NCI-H446 treated with DMSO at 0.1 percent for 48 hours (cell line): ENCODE results near the gene SAMMSON.

Source experiments
- DNase-seq: peaks from one replicate; lab custom pipeline; 2025; lab: John Stamatoyannopoulos, UW

SAMMSON gene

DNA sequence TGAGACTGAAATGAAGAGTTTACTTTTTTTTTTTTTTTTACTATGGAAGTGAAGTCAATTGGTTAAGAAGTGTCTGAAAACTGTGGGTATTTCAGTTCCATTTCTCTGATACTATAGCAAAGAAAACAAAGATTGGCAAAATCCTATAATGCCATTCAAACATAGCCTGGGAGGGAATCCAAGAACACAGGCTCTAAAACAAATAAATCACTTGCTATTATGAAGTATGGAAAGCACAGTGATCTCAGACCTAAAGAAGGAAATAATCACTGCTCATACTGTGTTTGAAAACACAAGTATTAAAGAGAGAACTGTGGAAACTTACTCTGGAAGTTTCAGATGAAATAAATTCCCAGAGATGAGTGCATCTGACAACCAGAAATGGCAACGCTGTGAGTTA is 12.0 kb downstream of the SAMMSON start:
- no peak for DNase-seq

DNA sequence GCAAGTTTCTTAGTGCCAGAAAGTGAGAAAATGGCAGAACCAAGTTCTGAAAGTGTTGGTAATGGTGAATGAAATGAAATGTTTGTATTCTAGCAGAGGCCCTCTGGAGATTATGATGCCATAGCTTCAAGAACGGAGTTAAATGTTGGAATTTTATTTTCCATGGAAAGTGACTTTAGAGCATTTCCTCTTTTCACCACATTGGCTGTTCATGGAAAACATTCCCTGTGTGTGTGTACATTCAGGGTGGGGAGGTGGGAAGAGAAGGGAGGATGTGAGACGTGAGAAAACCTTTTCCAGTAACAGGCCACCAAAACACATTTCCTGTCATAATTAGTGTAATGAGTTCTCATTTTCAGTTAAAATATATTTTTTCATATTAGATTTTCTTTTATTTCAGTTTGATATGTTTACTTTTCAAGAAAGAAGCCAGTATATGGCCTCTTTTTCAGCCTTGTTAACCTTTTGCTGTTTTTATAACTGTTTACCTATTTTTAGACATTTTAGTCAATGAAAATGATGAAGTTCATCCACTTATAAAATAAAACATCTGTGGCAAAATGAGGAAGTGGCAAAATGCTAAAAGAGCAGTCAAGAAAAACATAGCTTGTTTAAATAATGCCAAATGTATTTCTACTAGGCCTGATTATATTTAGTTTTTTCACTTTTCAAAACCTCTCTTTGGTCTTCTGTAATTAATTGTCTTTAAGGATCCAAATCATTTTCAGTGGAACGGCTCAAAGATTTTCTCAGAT is 21.6 kb downstream of the SAMMSON start:
- DNase-seq, result no peak

GRCh38 chr3:70028361-70028760 is 28.8 kb downstream of the SAMMSON start:
- no peak for DNase-seq

DNA sequence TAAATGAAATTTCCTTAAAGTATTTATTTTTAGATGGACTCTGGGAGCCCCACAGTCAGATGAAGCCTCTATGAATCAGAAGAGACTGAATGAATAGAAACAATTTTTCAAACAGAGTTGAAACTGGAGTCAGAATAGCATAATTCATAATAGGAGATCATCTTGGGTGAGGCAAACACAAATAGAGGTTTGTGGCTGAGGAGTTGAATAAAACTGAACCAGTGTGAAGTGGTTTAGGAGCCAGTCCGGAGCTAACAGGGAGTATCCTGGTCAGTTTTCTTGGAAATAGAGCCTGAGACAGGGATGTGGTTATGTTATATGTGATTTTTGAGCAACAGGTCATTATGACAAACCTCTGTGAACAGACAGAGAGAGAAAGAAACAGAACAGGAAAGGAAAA is 39.2 kb downstream of the SAMMSON start:
- no peak for DNase-seq

DNA sequence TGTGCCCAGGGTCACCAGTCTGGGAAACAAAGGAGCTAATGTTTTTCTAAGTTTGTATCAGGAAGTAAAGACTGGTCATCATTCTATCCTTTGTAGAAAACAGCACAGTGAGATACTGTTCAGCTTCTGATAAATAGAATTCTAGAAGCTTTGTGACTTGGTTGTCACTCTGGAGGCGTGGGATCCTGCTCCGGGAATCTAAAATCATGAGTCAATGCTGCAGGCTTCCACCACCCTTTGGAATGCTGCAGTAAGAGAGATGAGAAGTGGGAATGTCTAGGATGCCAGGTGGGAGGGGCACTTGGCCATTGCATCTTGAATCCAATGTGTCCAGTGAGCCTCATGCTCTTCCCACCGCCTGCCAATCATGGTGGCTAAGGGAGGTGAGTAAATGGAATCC is 40.9 kb downstream of the SAMMSON start:
- DNase-seq, result no peak

GRCh38 chr3:70042641-70043040 is 43.1 kb downstream of the SAMMSON start:
- DNase-seq, result no peak

DNA sequence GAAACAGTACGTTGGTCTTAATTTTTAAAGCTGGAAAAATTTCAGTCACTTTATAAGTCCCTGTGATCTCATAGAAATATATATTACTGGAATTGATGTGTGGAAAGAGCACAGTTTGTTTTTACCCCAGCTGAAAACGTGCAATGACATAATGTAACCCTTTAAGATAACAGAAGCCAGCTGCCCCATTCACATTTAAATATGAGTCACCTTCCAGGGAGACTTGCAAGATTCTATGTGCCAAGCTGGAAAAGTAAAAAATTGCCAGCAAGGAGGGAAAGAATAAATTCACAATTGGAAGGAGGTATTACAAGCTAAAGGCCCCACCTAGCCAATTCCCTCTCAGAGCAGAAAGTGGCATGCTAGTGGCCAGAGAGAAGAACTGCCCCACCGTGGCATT is 50.2 kb downstream of the SAMMSON start:
- DNase-seq, result no peak

GRCh38 chr3:70053293-70053692 is 53.8 kb downstream of the SAMMSON start:
- no peak for DNase-seq

- DNase-seq, result no peak
Measured at GRCh38 chr3:70056081-70056480, 56.5 kb downstream of the SAMMSON start.

GRCh38 chr3:70057426-70057825 is 57.9 kb downstream of the SAMMSON start:
- no peak for DNase-seq

- no peak for DNase-seq
Measured at GRCh38 chr3:70061096-70061495, 61.6 kb downstream of the SAMMSON start.

DNA sequence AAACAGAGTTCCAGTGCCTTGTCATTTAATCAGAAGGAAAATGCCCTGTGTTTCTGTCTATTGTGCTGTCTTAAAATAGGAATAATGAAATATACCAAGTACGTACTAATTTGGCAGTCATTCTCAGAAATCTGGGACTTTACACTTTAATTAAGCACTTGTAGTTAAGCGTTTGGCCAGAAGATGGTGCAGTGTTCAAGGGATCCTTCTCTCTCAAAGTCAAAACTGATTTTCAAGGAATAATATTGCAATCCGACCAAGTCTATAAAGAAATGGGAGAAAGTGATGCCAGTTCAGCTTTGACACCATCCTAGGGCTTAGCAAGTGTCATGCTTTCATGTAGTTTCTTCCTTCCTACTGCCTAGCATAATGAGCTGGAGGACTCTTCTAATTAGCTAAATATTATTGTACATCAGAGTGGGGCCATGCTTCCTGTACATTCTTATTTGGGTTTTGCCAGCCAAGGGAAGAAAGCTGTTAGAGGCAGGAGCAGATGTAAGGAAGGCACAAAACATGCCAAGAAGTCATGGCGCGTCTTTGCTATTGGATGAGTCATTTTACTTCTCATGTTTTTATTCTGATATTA is 64.8 kb downstream of the SAMMSON start:
- no peak for DNase-seq

GRCh38 chr3:70065696-70066253 is 66.2 kb downstream of the SAMMSON start:
- DNase-seq, result no peak

DNA sequence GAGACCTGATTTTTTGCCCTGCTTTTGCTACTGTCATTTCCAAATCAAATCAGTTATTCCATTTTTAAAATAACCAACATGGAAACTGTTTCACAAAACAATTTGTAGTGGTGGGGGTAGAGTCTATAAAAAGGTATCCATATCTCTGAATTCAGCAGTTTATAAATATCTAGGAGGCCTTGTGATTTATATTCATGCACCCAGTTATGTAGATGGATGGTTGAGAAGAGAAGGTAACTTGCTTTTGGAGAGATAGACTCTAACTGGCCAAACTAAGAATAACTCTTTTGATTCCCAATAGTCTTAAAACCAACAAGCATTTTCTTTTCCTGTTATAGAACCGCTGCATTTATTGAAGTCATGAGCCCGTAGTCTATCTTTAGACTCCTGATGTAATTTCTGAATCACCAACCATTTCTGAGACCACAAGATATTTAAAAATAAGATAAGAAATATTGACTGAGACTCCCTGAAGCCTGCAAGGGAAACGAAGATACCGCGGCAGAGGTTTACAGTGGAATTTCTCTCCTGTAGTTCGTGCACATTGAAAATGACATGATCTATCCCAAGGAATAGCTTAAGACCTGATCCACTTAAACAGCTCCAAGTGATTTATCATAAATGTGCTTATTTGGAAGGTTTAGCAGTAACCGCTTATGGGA is 68.5 kb downstream of the SAMMSON start:
- DNase-seq, result no peak

DNA sequence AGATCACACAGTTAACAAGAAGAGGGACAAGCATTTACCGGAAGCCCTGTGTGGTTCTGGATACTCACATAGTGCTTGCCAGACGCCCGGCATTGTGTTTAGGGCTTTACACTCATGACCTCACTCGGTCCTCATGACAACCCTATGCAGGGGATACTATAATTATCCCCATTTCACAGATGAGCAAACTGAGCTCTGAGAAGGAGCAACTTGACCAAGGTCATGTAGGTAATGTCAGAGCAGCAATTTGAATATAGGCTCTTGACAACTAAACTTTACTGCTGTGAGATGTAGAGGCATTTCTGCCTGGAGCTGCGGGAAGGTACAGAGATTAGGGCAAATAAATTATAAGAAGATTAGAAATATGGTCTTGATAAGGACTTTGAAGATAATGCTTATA is 70.0 kb downstream of the SAMMSON start:
- DNase-seq, result no peak

DNA sequence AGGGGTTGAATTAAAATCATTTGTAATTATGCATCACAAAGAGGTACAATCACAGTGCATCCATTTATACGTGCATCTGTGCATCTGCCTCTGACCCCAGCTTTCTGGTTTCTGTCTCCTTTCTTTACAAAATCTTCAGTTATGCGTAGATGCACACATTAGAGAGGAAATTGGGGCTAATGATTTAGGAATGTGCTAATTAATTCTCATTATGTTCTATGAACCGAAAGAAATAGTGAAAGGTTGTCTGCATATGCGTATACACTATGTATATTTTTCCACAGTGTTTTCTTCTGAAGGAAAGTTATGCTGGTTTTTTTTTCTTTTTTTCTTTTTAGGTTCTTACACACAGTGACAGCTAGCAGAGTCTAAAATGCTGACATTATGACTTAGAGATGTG is 71.6 kb downstream of the SAMMSON start:
- no peak for DNase-seq

DNA sequence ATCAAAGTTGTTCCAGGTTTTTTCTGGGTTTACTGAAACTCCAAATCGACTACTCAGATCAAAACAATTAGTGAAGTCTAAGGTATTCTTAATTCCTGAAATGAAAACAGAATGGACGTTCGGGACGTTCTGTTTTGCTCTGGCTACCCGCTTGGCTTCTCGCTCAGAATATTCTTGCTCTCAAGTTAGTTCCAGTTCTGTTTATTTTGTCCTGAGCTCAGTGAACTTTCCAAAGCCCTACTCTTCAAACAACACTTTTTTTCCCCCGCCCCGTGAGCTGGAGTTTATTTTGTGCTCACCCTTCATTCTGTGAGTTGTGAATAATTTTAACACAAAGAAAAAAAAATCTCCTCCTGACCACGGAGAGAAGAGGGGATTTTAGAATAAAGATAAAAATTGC is 72.6 kb downstream of the SAMMSON start:
- no peak for DNase-seq

DNA sequence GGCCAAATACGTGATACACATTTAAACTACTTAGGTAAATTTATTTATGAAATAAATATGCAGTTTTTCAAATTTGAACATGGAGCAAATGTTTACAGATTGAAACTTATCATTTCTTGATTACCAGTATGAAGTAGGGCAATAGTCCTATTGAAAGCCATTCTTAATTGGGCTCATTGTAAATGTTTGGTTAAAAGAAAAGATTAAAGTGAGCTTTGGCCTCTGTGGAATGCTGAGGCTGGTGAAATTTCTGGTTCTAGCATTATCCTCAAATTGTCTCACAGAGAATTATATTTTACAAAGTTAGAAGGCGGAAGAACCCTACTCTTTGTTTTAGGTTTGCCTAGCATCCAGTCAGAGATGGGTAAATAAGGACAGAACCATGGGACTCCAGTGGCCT is 73.2 kb downstream of the SAMMSON start:
- no peak for DNase-seq

GRCh38 chr3:70075101-70075500 is 75.6 kb downstream of the SAMMSON start:
- DNase-seq, result no peak

GRCh38 chr3:70076396-70076795 is 76.9 kb downstream of the SAMMSON start:
- no peak for DNase-seq

GRCh38 chr3:70078778-70079177 is 79.2 kb downstream of the SAMMSON start:
- DNase-seq, result no peak

GRCh38 chr3:70085613-70086012 is 86.1 kb downstream of the SAMMSON start:
- no peak for DNase-seq

DNA sequence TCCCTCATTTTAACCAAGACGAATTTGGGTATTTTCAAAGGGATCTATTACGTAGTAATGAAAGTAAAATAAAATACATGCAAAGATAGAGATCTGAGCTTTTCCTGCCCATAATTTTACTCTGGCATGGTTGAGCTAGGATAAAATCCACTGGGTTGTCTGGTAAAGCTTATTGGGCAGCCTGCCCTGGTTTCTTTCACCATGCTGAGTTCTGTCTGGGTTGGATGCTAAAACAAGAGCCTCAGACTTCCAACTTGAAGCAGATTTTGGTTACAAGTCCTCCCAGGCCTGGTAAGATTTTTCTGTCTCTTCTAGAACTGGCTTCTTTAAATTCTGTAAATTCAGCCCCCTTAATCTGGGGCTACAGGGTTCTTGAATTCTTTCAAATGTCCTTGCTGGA is 86.8 kb downstream of the SAMMSON start:
- no peak for DNase-seq
